Astrocyte (in vitro differentiated cells and primary cell): ENCODE measurements around the gene COG5. TPM values are rescaled to one million over a fixed set of nuclear protein-coding genes. Genes with fewer than 3 reads are reported as not detected.

Source experiments
- DNase-seq: peaks from one replicate; pipeline ENCODE4 v3.0.0-alpha.2; 2010; ENCODE audit warnings: low read depth
- FAIRE-seq: peaks from 2 replicates; lab custom pipeline; 2011; peaks lifted over from hg19 to GRCh38; lab: Jason Lieb, UNC
- H2AFZ ChIP-seq: 2 replicates; pipeline ENCODE4 v1.6.0; 2012; ENCODE audit warnings: low read depth, low read length, inconsistent platforms
- H3K27ac ChIP-seq: 2 replicates; pipeline ENCODE4 v1.5.1; 2011; ENCODE audit warnings: low read depth, low read length, inconsistent platforms
- H3K27me3 ChIP-seq: 2 replicates; pipeline ENCODE4 v1.6.0; 2011; ENCODE audit warnings: low read length, inconsistent platforms; ENCODE audit not compliant: insufficient read depth
- H3K36me3 ChIP-seq: 2 replicates; pipeline ENCODE4 v1.5.1; 2011; ENCODE audit warnings: low read length, inconsistent platforms; ENCODE audit not compliant: insufficient read depth
- H3K4me1 ChIP-seq: 2 replicates; pipeline ENCODE4 v1.5.1; 2011; ENCODE audit warnings: low read length, inconsistent platforms; ENCODE audit not compliant: insufficient read depth
- H3K4me2 ChIP-seq: 2 replicates; pipeline ENCODE4 v1.6.0; 2012; ENCODE audit warnings: low read length, inconsistent platforms
- H3K4me3 ChIP-seq: 2 replicates; pipeline ENCODE4 v1.5.1; 2011; ENCODE audit warnings: low read depth, mild to moderate bottlenecking, low read length, inconsistent platforms; ENCODE audit not compliant: insufficient read depth
- H3K79me2 ChIP-seq: 2 replicates; pipeline ENCODE4 v1.6.0; 2012; ENCODE audit warnings: mild to moderate bottlenecking, low read length, inconsistent platforms; ENCODE audit not compliant: insufficient read depth
- H3K9ac ChIP-seq: 2 replicates; pipeline ENCODE4 v1.6.0; 2012; ENCODE audit warnings: mild to moderate bottlenecking, low read length, inconsistent platforms
- H3K9me3 ChIP-seq: 2 replicates; pipeline ENCODE4 v1.5.1; 2012; ENCODE audit warnings: low read depth, mild to moderate bottlenecking, low read length, inconsistent platforms; ENCODE audit not compliant: insufficient read depth
- H4K20me1 ChIP-seq: 2 replicates; pipeline ENCODE4 v1.6.0; 2012; ENCODE audit warnings: low read length, inconsistent platforms; ENCODE audit not compliant: insufficient read depth
- H3K27ac Mint-ChIP-seq: one replicate; pipeline ENCODE4 v1.8.0; 2021; ENCODE audit warnings: mild to moderate bottlenecking, mixed read lengths; ENCODE audit not compliant: unreplicated experiment
- H3K27me3 Mint-ChIP-seq: one replicate; pipeline ENCODE4 v1.8.0; 2021; ENCODE audit warnings: low read depth, mixed read lengths; ENCODE audit not compliant: unreplicated experiment
- H3K36me3 Mint-ChIP-seq: one replicate; pipeline ENCODE4 v1.8.0; 2021; ENCODE audit warnings: low read depth, mixed read lengths; ENCODE audit not compliant: unreplicated experiment
- H3K4me1 Mint-ChIP-seq: one replicate; pipeline ENCODE4 v1.8.0; 2021; ENCODE audit warnings: low read depth, mixed read lengths; ENCODE audit not compliant: unreplicated experiment
- H3K4me3 Mint-ChIP-seq: one replicate; pipeline ENCODE4 v1.8.0; 2021; ENCODE audit warnings: mild to moderate bottlenecking, moderate library complexity, mixed read lengths; ENCODE audit not compliant: unreplicated experiment
- H3K9me3 Mint-ChIP-seq: one replicate; pipeline ENCODE4 v1.8.0; 2021; ENCODE audit warnings: mild to moderate bottlenecking, mixed read lengths; ENCODE audit not compliant: unreplicated experiment
- CTCF ChIP-seq: IDR thresholded peaks from 2 replicates; pipeline ENCODE4 v1.5.1; 2011; ENCODE audit warnings: low read depth, mild to moderate bottlenecking, inconsistent platforms, low read length, moderate library complexity; ENCODE audit not compliant: insufficient read depth
- EZH2 ChIP-seq: IDR thresholded peaks from 2 replicates; pipeline ENCODE4 v1.6.1; 2012; ENCODE audit warnings: mild to moderate bottlenecking, low read length, inconsistent platforms; ENCODE audit not compliant: insufficient read depth
- total RNA-seq: library from RNA; stranded (reverse); gene quantifications from 2 replicates; pipeline ENCODE4 v1.2.1, GENCODE V29; 2021

COG5 gene
- total RNA-seq, 1 donor from 2014 or later = 57.1 TPM

GRCh38 chr7:107322015-107322414, 241.7 kb downstream of the COG5 start:
- DNase-seq (no peak), FAIRE-seq (no peak)
- Histone ChIP-seq H3K4me2 (no peak overlapping the region), H3K36me3 (no peaks in the 10 kb centered on the region), H3K9me3 (no peaks in the 10 kb centered on the region), H3K27ac (no peak overlapping the region), H2AFZ (no peak overlapping the region), H3K9ac (no peak overlapping the region), H3K4me1 (no peaks in the 10 kb centered on the region), H3K27me3 (no peaks in the 10 kb centered on the region), H3K79me2 (no peaks in the 10 kb centered on the region), H3K4me3 (no peak overlapping the region), H4K20me1 (no peaks in the 10 kb centered on the region)
- no peak overlapping the region for H3K4me3 Mint-ChIP-seq
- peaks cover 3% of the 10 kb centered on the region for H3K36me3 Mint-ChIP-seq
- no peaks in the 10 kb centered on the region for H3K27me3 Mint-ChIP-seq
- H3K4me1 Mint-ChIP-seq = no peaks in the 10 kb centered on the region
- H3K27ac Mint-ChIP-seq = no peak overlapping the region
- no peaks in the 10 kb centered on the region for H3K9me3 Mint-ChIP-seq
- TF ChIP-seq EZH2 = no peak
- no peak for TF ChIP-seq CTCF

GRCh38 chr7:107321611-107322010, 242.1 kb downstream of the COG5 start:
- Mint-ChIP-seq H3K36me3 (peaks cover 3% of the 10 kb centered on the region), H3K27me3 (no peaks in the 10 kb centered on the region), H3K4me1 (no peaks in the 10 kb centered on the region), H3K27ac (no peak overlapping the region), H3K4me3 (no peak overlapping the region), H3K9me3 (no peaks in the 10 kb centered on the region)
- Histone ChIP-seq H3K36me3 (no peaks in the 10 kb centered on the region), H3K4me3 (no peak overlapping the region), H3K27ac (no peak overlapping the region), H3K4me2 (no peak overlapping the region), H3K9me3 (no peaks in the 10 kb centered on the region), H3K27me3 (no peaks in the 10 kb centered on the region), H3K9ac (no peak overlapping the region), H2AFZ (no peak overlapping the region), H3K79me2 (no peaks in the 10 kb centered on the region), H4K20me1 (no peaks in the 10 kb centered on the region), H3K4me1 (no peaks in the 10 kb centered on the region)
- TF ChIP-seq EZH2 = no peak
- no peak for TF ChIP-seq CTCF
- FAIRE-seq (peak; percentile 52), DNase-seq (no peak)

- H4K20me1 ChIP-seq = no peaks in the 10 kb centered on the region
- H3K9me3 Mint-ChIP-seq = no peaks in the 10 kb centered on the region
- TF ChIP-seq CTCF = no peak
- no peak for TF ChIP-seq EZH2
- H3K4me1 Mint-ChIP-seq = no peaks in the 10 kb centered on the region
- H3K9me3 ChIP-seq = no peaks in the 10 kb centered on the region
- no peaks in the 10 kb centered on the region for H3K79me2 ChIP-seq
- H3K4me3 ChIP-seq = no peak overlapping the region
- no peaks in the 10 kb centered on the region for H3K36me3 ChIP-seq
- H3K4me2 ChIP-seq = no peak overlapping the region
- no peaks in the 10 kb centered on the region for H3K27me3 ChIP-seq
- FAIRE-seq (no peak), DNase-seq (no peak)
- H3K4me1 ChIP-seq = no peaks in the 10 kb centered on the region
- H3K4me3 Mint-ChIP-seq = no peak overlapping the region
- no peaks in the 10 kb centered on the region for H3K27me3 Mint-ChIP-seq
- H2AFZ ChIP-seq = no peak overlapping the region
- H3K27ac ChIP-seq = no peak overlapping the region
- H3K9ac ChIP-seq = no peak overlapping the region
- peaks cover 5% of the 10 kb centered on the region for H3K36me3 Mint-ChIP-seq
- H3K27ac Mint-ChIP-seq = no peak overlapping the region
Observed at GRCh38 chr7:107319724-107320228, 243.9 kb downstream of the COG5 start.
